Stomach smooth muscle (tissue), 2 donors: ENCODE data around the gene MEGF11.

Source experiments
- H3K27ac ChIP-seq: one replicate; pipeline ENCODE4 v1.7.0; 2013; ENCODE audit warnings: mild to moderate bottlenecking, low read length, inconsistent platforms
- H3K27me3 ChIP-seq, 2 donors: one replicate each; pipeline ENCODE4 v1.7.0; 2013; ENCODE audit warnings: low read length in 2 of 2; ENCODE audit not compliant: insufficient read depth in 2 of 2, control insufficient read depth in 1 of 2
- H3K36me3 ChIP-seq, 2 donors: one replicate each; pipeline ENCODE4 v1.7.0; 2013; ENCODE audit warnings: low read length in 2 of 2; ENCODE audit not compliant: control insufficient read depth in 2 of 2, insufficient read depth in 2 of 2
- H3K4me1 ChIP-seq: one replicate; pipeline ENCODE4 v1.7.0; 2013; ENCODE audit warnings: low read length; ENCODE audit not compliant: control insufficient read depth, insufficient read depth
- H3K4me3 ChIP-seq, 2 donors: one replicate each; pipeline ENCODE4 v1.7.0; 2013; ENCODE audit warnings: low read length in 2 of 2
- H3K9ac ChIP-seq, 2 donors: one replicate each; pipeline ENCODE4 v1.7.0; 2013; ENCODE audit warnings: low read length in 2 of 2, mild to moderate bottlenecking in 1 of 2
- H3K9me3 ChIP-seq, 2 donors: one replicate each; pipeline ENCODE4 v1.7.0; 2013; ENCODE audit warnings: low read length in 2 of 2; ENCODE audit not compliant: control insufficient read depth in 2 of 2
- donor health status: healthy.
- donor health status: Pancreatic carcinoma.

Gene MEGF11

GRCh38 chr15:66100761-66101160, 152.8 kb downstream of the MEGF11 start:
- Histone ChIP-seq H3K36me3 (no peaks in the 10 kb centered on the region), H3K4me3 (no peak overlapping the region), H3K9ac (no peak overlapping the region), H3K27me3 (peaks cover 7 to 11% of the 10 kb centered on the region in 2 donors), H3K9me3 (no peaks in the 10 kb centered on the region), H3K27ac (no peak overlapping the region), H3K4me1 (no peaks in the 10 kb centered on the region)

GRCh38 chr15:66099950-66100671, 153.4 kb downstream of the MEGF11 start:
- no peak overlapping the region for H3K4me3 ChIP-seq
- no peaks in the 10 kb centered on the region for H3K36me3 ChIP-seq
- H3K4me1 ChIP-seq = no peaks in the 10 kb centered on the region

GRCh38 chr15:66098022-66098363, 155.6 kb downstream of the MEGF11 start:
- H3K36me3 ChIP-seq = no peaks in the 10 kb centered on the region
- no peak overlapping the region for H3K4me3 ChIP-seq
- H3K27me3 ChIP-seq = peaks cover 4 to 11% of the 10 kb centered on the region in 2 donors
- no peaks in the 10 kb centered on the region for H3K9me3 ChIP-seq
- no peak overlapping the region for H3K27ac ChIP-seq
- H3K4me1 ChIP-seq = no peaks in the 10 kb centered on the region
- no peak overlapping the region for H3K9ac ChIP-seq

More at GRCh38 chr15:66099950-66100671, 153.4 kb downstream of the MEGF11 start:
- Histone ChIP-seq H3K27ac (no peak overlapping the region), H3K9me3 (no peaks in the 10 kb centered on the region), H3K9ac (no peak overlapping the region), H3K27me3 (peaks cover 7 to 14% of the 10 kb centered on the region in 2 donors)

- Histone ChIP-seq H3K27ac (no peak overlapping the region), H3K4me1 (no peaks in the 10 kb centered on the region), H3K9ac (no peak overlapping the region), H3K36me3 (no peaks in the 10 kb centered on the region), H3K9me3 (no peaks in the 10 kb centered on the region), H3K4me3 (no peak overlapping the region), H3K27me3 (peaks cover 5 to 11% of the 10 kb centered on the region in 2 donors)
Measured at GRCh38 chr15:66097151-66098021, 156.2 kb downstream of the MEGF11 start.

- Histone ChIP-seq H3K9me3 (no peaks in the 10 kb centered on the region), H3K4me1 (no peaks in the 10 kb centered on the region), H3K4me3 (no peak overlapping the region), H3K36me3 (no peaks in the 10 kb centered on the region), H3K27ac (no peak overlapping the region), H3K27me3 (peaks cover 2 to 11% of the 10 kb centered on the region in 2 donors), H3K9ac (no peak overlapping the region)
Measured at GRCh38 chr15:66096688-66097058, 156.9 kb downstream of the MEGF11 start.

- H3K27me3 ChIP-seq = peaks cover 2 to 11% of the 10 kb centered on the region in 2 donors
- no peaks in the 10 kb centered on the region for H3K9me3 ChIP-seq
- H3K9ac ChIP-seq = no peak overlapping the region
- no peak overlapping the region for H3K4me3 ChIP-seq
- no peak overlapping the region for H3K27ac ChIP-seq
- no peaks in the 10 kb centered on the region for H3K36me3 ChIP-seq
- no peaks in the 10 kb centered on the region for H3K4me1 ChIP-seq
Measured at GRCh38 chr15:66095871-66096687, 157.5 kb downstream of the MEGF11 start.

GRCh38 chr15:66094331-66094730, 159.2 kb downstream of the MEGF11 start:
- Histone ChIP-seq H3K27ac (no peak overlapping the region), H3K36me3 (no peaks in the 10 kb centered on the region), H3K4me1 (no peaks in the 10 kb centered on the region), H3K4me3 (no peak overlapping the region), H3K9ac (no peak overlapping the region), H3K27me3 (peaks cover 2 to 7% of the 10 kb centered on the region in 2 donors), H3K9me3 (no peaks in the 10 kb centered on the region)

GRCh38 chr15:66092053-66093016, 161.2 kb downstream of the MEGF11 start:
- Histone ChIP-seq H3K4me3 (no peak overlapping the region), H3K36me3 (no peaks in the 10 kb centered on the region), H3K9ac (no peak overlapping the region), H3K27ac (no peak overlapping the region), H3K27me3 (peaks cover 2 to 7% of the 10 kb centered on the region in 2 donors), H3K9me3 (no peaks in the 10 kb centered on the region), H3K4me1 (no peaks in the 10 kb centered on the region)

- H3K27ac ChIP-seq = no peak overlapping the region
- H3K36me3 ChIP-seq = no peaks in the 10 kb centered on the region
- no peak overlapping the region for H3K9ac ChIP-seq
- no peak overlapping the region for H3K4me3 ChIP-seq
- H3K9me3 ChIP-seq = no peaks in the 10 kb centered on the region
- no peaks in the 10 kb centered on the region for H3K4me1 ChIP-seq
- H3K27me3 ChIP-seq = peaks cover 0 to 2% of the 10 kb centered on the region in 2 donors
Measured at GRCh38 chr15:66089509-66089908, 164.0 kb downstream of the MEGF11 start.

GRCh38 chr15:66089049-66089448, 164.5 kb downstream of the MEGF11 start:
- no peak overlapping the region for H3K27ac ChIP-seq
- no peak overlapping the region for H3K4me3 ChIP-seq
- H3K9me3 ChIP-seq = no peaks in the 10 kb centered on the region
- H3K27me3 ChIP-seq = peaks cover 0 to 3% of the 10 kb centered on the region in 2 donors
- no peak overlapping the region for H3K9ac ChIP-seq
- H3K36me3 ChIP-seq = no peaks in the 10 kb centered on the region
- H3K4me1 ChIP-seq = no peaks in the 10 kb centered on the region
